Left ventricle myocardium inferior (tissue), 1 donor: Measurements from ENCODE around the gene SLC15A1. TPM values are rescaled to one million over a fixed set of nuclear protein-coding genes. Genes with fewer than 3 reads are reported as not detected.

Source experiments
- DNase-seq: peaks from one replicate; pipeline ENCODE4 v3.0.0-alpha.2; 2020
- H3K27ac ChIP-seq: fragments of 200-600 bp; replicated peaks from 2 replicates; pipeline ENCODE4 v1.8.0; 2021
- H3K27me3 ChIP-seq: fragments of 200-600 bp; 2 replicates; pipeline ENCODE4 v1.8.0; 2021; ENCODE audit warnings: low read depth
- H3K36me3 ChIP-seq: fragments of 200-600 bp; 2 replicates; pipeline ENCODE4 v1.8.0; 2021
- H3K4me1 ChIP-seq: fragments of 200-600 bp; 2 replicates; pipeline ENCODE4 v1.8.0; 2021
- H3K4me3 ChIP-seq: fragments of 200-600 bp; 2 replicates; pipeline ENCODE4 v1.8.0; 2021; ENCODE audit warnings: mild to moderate bottlenecking, moderate library complexity
- H3K9me3 ChIP-seq: fragments of 200-600 bp; replicated peaks from 2 replicates; pipeline ENCODE4 v1.8.0; 2021
- CTCF ChIP-seq: fragments of 200-600 bp; IDR thresholded peaks from 2 replicates; pipeline ENCODE4 v1.8.0; 2021; ENCODE audit warnings: antibody characterized with exemption, mild to moderate bottlenecking, borderline replicate concordance
- intact Hi-C: fragments of 100-400 bp; cut with micrococcal nuclease; formaldehyde crosslinking; loops from one replicate; pipeline ENCODE4 v1.11.0; 2022
- total RNA-seq: library from RNA; stranded (reverse); fragmentation: NEBNext Ultra II Directional; extraction: Animal tissue kit (Norgen Biotek cat#: 25700); gene quantifications from one replicate; pipeline ENCODE4 v1.2.1, GENCODE V29; 2021
- donor health status: DM: no; HTN: yes; CAD: no; lungs with severe emphysema.

The SLC15A1 gene
- total RNA-seq, 1 donor from 2014 or later, result not detected

GRCh38 chr13:98731925-98732324 lies 20.5 kb downstream of the SLC15A1 start:
- H3K27ac ChIP-seq, result no peak overlapping the region
- H3K36me3 ChIP-seq, result no peaks in the 10 kb centered on the region
- H3K4me3 ChIP-seq, result no peak overlapping the region
- no peak for TF ChIP-seq CTCF
- H3K27me3 ChIP-seq, result no peaks in the 10 kb centered on the region
- no peak for DNase-seq
- intact Hi-C loops, result no loop called here
- H3K4me1 ChIP-seq, result no peaks in the 10 kb centered on the region
- peaks cover 9% of the 10 kb centered on the region for H3K9me3 ChIP-seq

DNA sequence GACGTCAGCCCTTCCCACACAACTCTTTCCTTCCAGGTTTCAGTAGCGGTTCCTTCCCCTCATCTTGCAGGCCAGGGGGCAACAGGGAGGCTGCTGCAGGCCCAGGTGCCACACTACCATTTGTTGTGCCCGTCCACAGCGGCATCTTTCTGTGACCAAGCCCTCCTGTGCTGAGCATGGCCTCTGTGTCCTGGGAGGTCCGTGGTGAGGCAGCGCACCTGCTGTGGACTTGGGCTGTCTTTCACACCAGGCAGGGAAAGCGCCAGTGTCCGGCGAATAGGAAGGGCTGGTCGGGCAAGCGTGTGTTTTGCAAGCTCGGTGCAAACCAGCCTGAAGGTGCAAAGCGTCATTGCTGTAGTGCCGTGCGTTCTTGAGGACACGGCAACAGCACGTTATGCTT lies 21.4 kb downstream of the SLC15A1 start:
- TF ChIP-seq CTCF, result no peak
- intact Hi-C loops, result no loop called here

DNA sequence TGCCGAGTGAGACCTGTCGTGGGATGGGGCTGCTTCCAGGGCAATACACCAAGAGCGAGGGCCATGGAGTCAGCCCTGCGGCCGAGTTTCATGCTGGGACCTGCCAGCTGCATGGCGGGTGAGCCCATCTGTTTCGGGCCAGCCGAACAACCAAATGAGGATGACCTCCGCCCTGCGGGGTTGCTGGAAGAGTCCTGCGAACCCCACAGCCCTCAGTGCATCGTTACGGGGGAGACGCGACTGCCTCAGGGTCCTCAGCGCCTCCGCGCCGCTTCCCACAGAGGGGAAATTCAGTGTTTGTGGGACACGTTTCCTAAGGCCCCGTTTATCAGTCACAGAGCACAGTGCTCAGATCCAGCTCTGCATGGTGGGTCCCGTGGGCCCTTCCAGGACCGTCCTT lies 22.0 kb downstream of the SLC15A1 start:
- TF ChIP-seq CTCF, result no peak

More for the DNA sequence above, 21.4 kb downstream of the SLC15A1 start:
- Histone ChIP-seq H3K36me3 (no peaks in the 10 kb centered on the region), H3K27me3 (no peaks in the 10 kb centered on the region), H3K4me1 (no peaks in the 10 kb centered on the region), H3K27ac (no peak overlapping the region), H3K9me3 (peaks cover 8% of the 10 kb centered on the region), H3K4me3 (no peak overlapping the region)
- DNase-seq, result no peak

DNA sequence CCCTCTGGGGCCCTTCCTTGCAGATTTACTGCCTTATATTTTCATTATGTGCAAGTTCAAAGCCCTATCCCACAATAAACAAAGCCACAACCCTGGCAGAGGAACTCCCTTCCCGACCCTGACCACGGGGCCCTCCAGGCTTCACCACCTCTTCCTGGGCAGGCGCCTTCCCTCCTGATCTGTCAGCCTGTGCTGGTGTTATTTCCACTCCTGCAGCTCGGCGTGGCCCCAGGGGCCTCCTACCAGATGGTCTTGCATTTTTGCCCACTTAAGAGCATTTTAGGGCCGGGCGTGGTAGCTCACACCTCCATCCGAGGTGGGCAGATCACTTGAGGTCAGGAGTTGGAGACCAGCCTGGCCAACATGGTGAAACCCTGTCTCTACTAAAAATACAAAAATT lies 22.8 kb downstream of the SLC15A1 start:
- TF ChIP-seq CTCF, result no peak
- Histone ChIP-seq H3K36me3 (no peaks in the 10 kb centered on the region), H3K27me3 (peaks cover 3% of the 10 kb centered on the region), H3K9me3 (peaks cover 4% of the 10 kb centered on the region), H3K4me3 (no peak overlapping the region), H3K27ac (no peak overlapping the region), H3K4me1 (no peaks in the 10 kb centered on the region)
- intact Hi-C loops, result no loop called here
- DNase-seq, result no peak

More for the DNA sequence above, 22.0 kb downstream of the SLC15A1 start:
- DNase-seq, result no peak
- intact Hi-C loops, result no loop called here
- Histone ChIP-seq H3K9me3 (peaks cover 4% of the 10 kb centered on the region), H3K27ac (no peak overlapping the region), H3K4me3 (no peak overlapping the region), H3K36me3 (no peaks in the 10 kb centered on the region), H3K4me1 (no peaks in the 10 kb centered on the region), H3K27me3 (no peaks in the 10 kb centered on the region)

DNA sequence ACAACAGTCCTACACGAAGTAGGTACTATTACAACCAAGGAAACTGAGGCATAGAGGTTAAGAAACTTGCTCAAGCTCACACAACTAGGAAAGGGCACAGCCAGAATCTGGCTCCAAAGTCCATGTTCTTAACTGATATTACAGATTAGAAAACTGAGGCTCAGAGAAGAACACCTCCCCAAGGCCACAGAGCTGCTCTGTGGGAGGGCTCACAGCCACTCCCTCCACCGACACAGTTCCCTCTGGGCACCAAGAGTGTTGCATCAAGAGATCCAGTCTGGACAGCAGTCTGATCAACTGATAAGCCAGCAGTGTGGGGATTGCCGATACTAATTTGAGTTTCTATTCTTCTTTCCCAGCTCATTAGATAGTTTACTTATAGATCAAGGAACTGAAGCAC lies 29.5 kb downstream of the SLC15A1 start:
- Histone ChIP-seq H3K36me3 (no peaks in the 10 kb centered on the region), H3K9me3 (no peaks in the 10 kb centered on the region), H3K4me1 (no peaks in the 10 kb centered on the region), H3K27me3 (peaks cover 5% of the 10 kb centered on the region), H3K27ac (no peak overlapping the region), H3K4me3 (no peak overlapping the region)
- TF ChIP-seq CTCF, result no peak
- intact Hi-C loops, result no loop called here
- DNase-seq, result no peak
